ENCODE data around the gene LRRC74B. TPM values are rescaled to one million over a fixed set of nuclear protein-coding genes. Genes with fewer than 3 reads are reported as not detected.
"Not testable (repeated sequence)": the region's sequence is repeated elsewhere in the genome, so short reads cannot be mapped to it uniquely, and the experiment has no call there.

The LRRC74B gene
- total and polyA plus RNA-seq, 2 experiments from 2014 or later: 0.20 to 0.52 TPM

- TF ChIP-seq CTCF (IDR thresholded peaks at IDR 0.05; ENCODE audit: poor library complexity) (no peak), EZH2 (IDR thresholded peaks at IDR 0.05; ENCODE audit: borderline replicate concordance) (no peak), EZH2phosphoT487 (IDR thresholded peaks at IDR 0.05; ENCODE audit: low read depth, severe bottlenecking, unreplicated experiment) (no peak)
- Histone ChIP-seq H3K9me2 (replicated peaks; ENCODE audit: insufficient read depth) (no peaks in the 10 kb centered on the region), H3K4me3 (no peak overlapping the region), H3K79me2 (no peaks in the 10 kb centered on the region), H3K4me1 (ENCODE audit: insufficient read depth) (no peaks in the 10 kb centered on the region), H2AFZ (no peak overlapping the region), H3K27ac (no peak overlapping the region), H3K36me3 (replicated peaks; ENCODE audit: insufficient read depth, low read depth) (no peaks in the 10 kb centered on the region), H3K4me2 (no peak overlapping the region), H3K9me3 (ENCODE audit: low read depth) (no peaks in the 10 kb centered on the region), H3K27me3 (no peaks in the 10 kb centered on the region), H4K20me1 (ENCODE audit: insufficient read depth, poor library complexity, severe bottlenecking) (no peaks in the 10 kb centered on the region)
- DNase-seq (ENCODE audit: low spot score): no peak
- WGBS (ENCODE audit: low lambda C conversion rate, missing lambda C conversion rate): 57% methylated on average over 7 of the region's 7 CpGs
These were observed 10.2 kb downstream of the LRRC74B start for GRCh38 chr22:21055880-21056319.

GRCh38 chr22:21060363-21060762 is 14.6 kb downstream of the LRRC74B start:
- not testable (repeated sequence) for H3K9me2 ChIP-seq (replicated peaks; ENCODE audit: insufficient read depth); DNase-seq (ENCODE audit: low spot score); H3K4me2 ChIP-seq; H3K79me2 ChIP-seq; H2AFZ ChIP-seq; H3K9me3 ChIP-seq (ENCODE audit: low read depth); H3K4me3 ChIP-seq; H4K20me1 ChIP-seq (ENCODE audit: insufficient read depth, poor library complexity, severe bottlenecking); H3K27me3 ChIP-seq; H3K4me1 ChIP-seq (ENCODE audit: insufficient read depth); H3K36me3 ChIP-seq (replicated peaks; ENCODE audit: insufficient read depth, low read depth); H3K27ac ChIP-seq
- WGBS (ENCODE audit: low lambda C conversion rate, missing lambda C conversion rate): 90% methylated on average over 7 of the region's 8 CpGs

- not testable (repeated sequence) for DNase-seq (ENCODE audit: low spot score); H3K4me3 ChIP-seq
- 93% methylated on average over 18 of the region's 18 CpGs for WGBS (ENCODE audit: low lambda C conversion rate, missing lambda C conversion rate)
These were observed 16.0 kb downstream of the LRRC74B start for GRCh38 chr22:21061660-21062321.

GRCh38 chr22:21064425-21064824 is 18.7 kb downstream of the LRRC74B start:
- not testable (repeated sequence) for H3K9me3 ChIP-seq (ENCODE audit: low read depth); H3K4me1 ChIP-seq (ENCODE audit: insufficient read depth); H3K4me3 ChIP-seq; H3K4me2 ChIP-seq; H3K27ac ChIP-seq; DNase-seq (ENCODE audit: low spot score); H4K20me1 ChIP-seq (ENCODE audit: insufficient read depth, poor library complexity, severe bottlenecking); H3K36me3 ChIP-seq (replicated peaks; ENCODE audit: insufficient read depth, low read depth); H3K9me2 ChIP-seq (replicated peaks; ENCODE audit: insufficient read depth); H3K27me3 ChIP-seq; H3K79me2 ChIP-seq; H2AFZ ChIP-seq
- 86% methylated on average over 11 of the region's 11 CpGs for WGBS (ENCODE audit: low lambda C conversion rate, missing lambda C conversion rate)

More at GRCh38 chr22:21061660-21062321, 16.0 kb downstream of the LRRC74B start:
- not testable (repeated sequence) for H3K79me2 ChIP-seq; H3K36me3 ChIP-seq (replicated peaks; ENCODE audit: insufficient read depth, low read depth); H3K4me1 ChIP-seq (ENCODE audit: insufficient read depth); H3K27ac ChIP-seq; H3K27me3 ChIP-seq; H3K9me2 ChIP-seq (replicated peaks; ENCODE audit: insufficient read depth); H2AFZ ChIP-seq; H3K4me2 ChIP-seq; H3K9me3 ChIP-seq (ENCODE audit: low read depth); H4K20me1 ChIP-seq (ENCODE audit: insufficient read depth, poor library complexity, severe bottlenecking)

- Histone ChIP-seq H3K4me1 (ENCODE audit: insufficient read depth) (no peaks in the 10 kb centered on the region), H3K9me2 (replicated peaks; ENCODE audit: insufficient read depth) (no peaks in the 10 kb centered on the region), H3K27me3 (no peaks in the 10 kb centered on the region), H3K27ac (no peak overlapping the region), H3K79me2 (no peaks in the 10 kb centered on the region), H4K20me1 (ENCODE audit: insufficient read depth, poor library complexity, severe bottlenecking) (no peaks in the 10 kb centered on the region), H3K36me3 (replicated peaks; ENCODE audit: insufficient read depth, low read depth) (no peaks in the 10 kb centered on the region), H3K4me3 (no peak overlapping the region), H2AFZ (no peak overlapping the region), H3K4me2 (no peak overlapping the region), H3K9me3 (ENCODE audit: low read depth) (no peaks in the 10 kb centered on the region)
- TF ChIP-seq EZH2phosphoT487 (IDR thresholded peaks at IDR 0.05; ENCODE audit: low read depth, severe bottlenecking, unreplicated experiment) (no peak), CTCF (IDR thresholded peaks at IDR 0.05; ENCODE audit: poor library complexity) (no peak), EZH2 (IDR thresholded peaks at IDR 0.05; ENCODE audit: borderline replicate concordance) (no peak)
- DNase-seq (ENCODE audit: low spot score): no peak
- WGBS (ENCODE audit: low lambda C conversion rate, missing lambda C conversion rate): 73% methylated on average over 13 of the region's 13 CpGs
These were observed 19.4 kb downstream of the LRRC74B start for GRCh38 chr22:21064917-21065864.

All from hepatocyte (in vitro differentiated cells).